Measurements from ENCODE around the gene SPATA18. TPM values are rescaled to one million over a fixed set of nuclear protein-coding genes. Genes with fewer than 3 reads are reported as not detected.
A peak's percentile ranks its signal among the peaks of the same experiment; 100 is the strongest.

SPATA18 gene
- total RNA-seq, 6 experiments from 2014 or later, result 6.9 to 12.9 (median 12.0) TPM

DNA sequence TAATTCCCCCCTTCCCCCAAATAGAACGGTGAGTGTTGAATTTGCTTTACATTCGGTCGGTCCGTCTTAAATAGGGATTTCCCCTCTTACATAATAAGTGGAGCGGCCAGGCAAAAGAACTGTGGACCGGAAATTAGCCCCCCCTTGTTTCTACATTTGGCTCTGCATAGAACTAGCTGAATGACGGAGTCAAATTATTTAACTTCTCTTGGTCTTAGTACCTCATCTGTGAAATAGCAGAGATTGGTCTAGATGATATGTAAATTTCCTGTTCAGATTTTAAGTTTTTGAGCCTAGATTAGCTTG, 1.3 kb downstream of the SPATA18 start:
- no peaks in the 10 kb centered on the region for H3K36me3 Mint-ChIP-seq (ENCODE audit: low read depth)
- no peaks in the 10 kb centered on the region for H3K9me3 Mint-ChIP-seq
- no peak overlapping the region; the same call in 1 of the 2 replicates for H3K27ac Mint-ChIP-seq
- peaks cover 10% of the 10 kb centered on the region for H3K27me3 Mint-ChIP-seq (ENCODE audit: insufficient read depth)
- H3K4me3 Mint-ChIP-seq, result peak overlapping the region; percentile 88
- H3K4me1 Mint-ChIP-seq (ENCODE audit: low read depth), result peaks cover 8% of the 10 kb centered on the region; the same call in 1 of the 2 replicates
- TF ChIP-seq, protein P1, sequence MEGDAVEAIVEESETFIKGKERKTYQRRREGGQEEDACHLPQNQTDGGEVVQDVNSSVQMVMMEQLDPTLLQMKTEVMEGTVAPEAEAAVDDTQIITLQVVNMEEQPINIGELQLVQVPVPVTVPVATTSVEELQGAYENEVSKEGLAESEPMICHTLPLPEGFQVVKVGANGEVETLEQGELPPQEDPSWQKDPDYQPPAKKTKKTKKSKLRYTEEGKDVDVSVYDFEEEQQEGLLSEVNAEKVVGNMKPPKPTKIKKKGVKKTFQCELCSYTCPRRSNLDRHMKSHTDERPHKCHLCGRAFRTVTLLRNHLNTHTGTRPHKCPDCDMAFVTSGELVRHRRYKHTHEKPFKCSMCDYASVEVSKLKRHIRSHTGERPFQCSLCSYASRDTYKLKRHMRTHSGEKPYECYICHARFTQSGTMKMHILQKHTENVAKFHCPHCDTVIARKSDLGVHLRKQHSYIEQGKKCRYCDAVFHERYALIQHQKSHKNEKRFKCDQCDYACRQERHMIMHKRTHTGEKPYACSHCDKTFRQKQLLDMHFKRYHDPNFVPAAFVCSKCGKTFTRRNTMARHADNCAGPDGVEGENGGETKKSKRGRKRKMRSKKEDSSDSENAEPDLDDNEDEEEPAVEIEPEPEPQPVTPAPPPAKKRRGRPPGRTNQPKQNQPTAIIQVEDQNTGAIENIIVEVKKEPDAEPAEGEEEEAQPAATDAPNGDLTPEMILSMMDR (IDR thresholded peaks at IDR 0.05), result no peak
- no peak for DNase-seq

DNA sequence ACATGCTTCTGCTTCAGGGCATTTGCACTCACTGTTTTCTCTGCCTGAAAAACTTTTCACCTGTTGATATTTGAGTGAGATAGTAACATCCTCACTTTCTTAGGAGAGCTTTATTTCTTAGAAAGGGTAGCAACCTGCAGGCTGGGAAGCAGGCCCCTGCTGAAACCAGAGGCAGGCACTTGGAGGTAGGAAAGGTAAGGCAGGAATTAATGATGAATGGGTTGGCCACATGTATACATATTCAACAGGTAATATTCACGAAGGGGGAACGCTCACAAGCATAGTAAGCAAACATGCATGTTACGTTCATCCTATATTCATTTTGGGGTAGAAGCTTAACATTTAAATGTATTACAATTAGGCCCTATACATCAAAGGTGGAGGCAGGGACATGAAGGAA, 3.1 kb downstream of the SPATA18 start:
- Mint-ChIP-seq H3K9me3 (no peaks in the 10 kb centered on the region), H3K36me3 (ENCODE audit: low read depth) (no peaks in the 10 kb centered on the region), H3K4me3 (no peak overlapping the region), H3K4me1 (ENCODE audit: low read depth) (peaks cover 12% of the 10 kb centered on the region), H3K27me3 (ENCODE audit: insufficient read depth) (peaks cover 10% of the 10 kb centered on the region), H3K27ac (no peak overlapping the region)
- no peak for DNase-seq
- TF ChIP-seq, protein P1 (IDR thresholded peaks at IDR 0.05), result no peak

DNA sequence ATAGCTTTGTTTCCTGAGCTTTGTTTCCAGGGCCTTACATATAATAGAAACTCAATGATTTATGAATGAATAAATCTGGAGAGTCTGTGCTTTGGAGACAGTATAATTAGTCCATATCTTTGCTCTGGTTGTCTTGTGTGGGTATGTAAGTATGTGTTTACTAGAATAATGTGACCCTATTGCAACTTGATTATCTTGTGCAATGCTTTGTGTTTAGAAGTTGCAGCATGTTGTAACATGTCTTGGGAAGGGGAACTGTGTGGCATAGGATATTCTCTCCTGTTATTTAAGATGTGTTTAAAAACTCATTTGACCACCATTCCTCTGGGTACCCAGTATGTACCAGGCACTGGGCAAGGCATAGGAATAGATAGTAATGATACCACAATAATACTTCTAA, 6.1 kb downstream of the SPATA18 start:
- DNase-seq, result no peak
- H3K27me3 Mint-ChIP-seq (ENCODE audit: insufficient read depth), result peaks cover 7% of the 10 kb centered on the region

DNA sequence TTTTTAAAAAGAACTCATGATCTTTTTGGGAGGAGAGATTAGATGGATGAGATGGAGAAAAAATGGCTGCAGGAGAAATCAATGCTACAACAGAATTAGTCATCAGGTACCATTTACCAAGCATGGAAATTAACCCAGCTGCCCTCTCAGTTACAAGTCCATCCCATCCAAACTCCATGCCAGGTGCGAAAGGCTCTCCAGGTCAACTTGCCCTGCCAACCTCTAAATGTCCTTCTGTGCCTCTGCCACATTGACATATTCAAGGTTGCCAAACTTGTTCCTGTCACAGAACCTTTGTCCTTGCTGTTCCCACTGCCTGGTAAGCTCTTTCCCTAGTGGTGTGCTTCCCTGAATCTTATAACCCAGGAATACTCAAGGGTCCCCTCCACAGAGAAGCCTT, 7.2 kb downstream of the SPATA18 start:
- TF ChIP-seq, protein P1 (IDR thresholded peaks at IDR 0.05), result no peak
- no peaks in the 10 kb centered on the region for H3K36me3 Mint-ChIP-seq (ENCODE audit: low read depth)

More for the DNA sequence above, 6.1 kb downstream of the SPATA18 start:
- peaks cover 12% of the 10 kb centered on the region for H3K4me1 Mint-ChIP-seq (ENCODE audit: low read depth)
- H3K27ac Mint-ChIP-seq, result no peak overlapping the region
- TF ChIP-seq, protein P1 (IDR thresholded peaks at IDR 0.05), result no peak
- H3K4me3 Mint-ChIP-seq, result no peak overlapping the region
- no peaks in the 10 kb centered on the region for H3K9me3 Mint-ChIP-seq
- H3K36me3 Mint-ChIP-seq (ENCODE audit: low read depth), result no peaks in the 10 kb centered on the region

DNA sequence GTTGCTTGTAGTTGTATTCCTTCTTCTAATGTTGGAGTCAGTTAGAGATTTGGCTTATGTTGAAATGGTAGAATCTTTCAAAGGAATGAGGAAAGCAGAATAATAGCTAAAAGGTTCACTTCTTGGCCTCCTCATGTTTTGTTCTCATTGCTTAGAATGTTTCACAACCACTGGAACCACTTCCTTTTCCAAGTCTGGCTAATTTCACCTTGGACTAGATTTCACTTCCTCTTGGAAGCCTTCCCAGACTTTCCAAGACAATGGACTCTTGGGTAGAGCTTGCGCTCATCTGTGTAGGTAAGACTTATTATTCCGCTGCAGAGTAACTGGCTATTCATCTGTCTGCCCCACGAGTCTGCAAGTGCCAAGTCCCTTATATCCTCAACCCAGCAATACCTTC, 8.3 kb downstream of the SPATA18 start:
- H3K27ac Mint-ChIP-seq, result no peak overlapping the region
- H3K27me3 Mint-ChIP-seq (ENCODE audit: insufficient read depth), result peaks cover 2% of the 10 kb centered on the region
- no peaks in the 10 kb centered on the region for H3K36me3 Mint-ChIP-seq (ENCODE audit: low read depth)
- no peaks in the 10 kb centered on the region for H3K9me3 Mint-ChIP-seq
- DNase-seq, result no peak
- TF ChIP-seq, protein P1 (IDR thresholded peaks at IDR 0.05), result no peak
- no peak overlapping the region for H3K4me3 Mint-ChIP-seq
- H3K4me1 Mint-ChIP-seq (ENCODE audit: low read depth), result peaks cover 6% of the 10 kb centered on the region

More for the DNA sequence above, 7.2 kb downstream of the SPATA18 start:
- DNase-seq, result no peak
- peaks cover 6% of the 10 kb centered on the region for H3K4me1 Mint-ChIP-seq (ENCODE audit: low read depth)
- H3K4me3 Mint-ChIP-seq, result no peak overlapping the region
- H3K27me3 Mint-ChIP-seq (ENCODE audit: insufficient read depth), result peaks cover 4% of the 10 kb centered on the region
- H3K9me3 Mint-ChIP-seq, result no peaks in the 10 kb centered on the region
- no peak overlapping the region for H3K27ac Mint-ChIP-seq

DNA sequence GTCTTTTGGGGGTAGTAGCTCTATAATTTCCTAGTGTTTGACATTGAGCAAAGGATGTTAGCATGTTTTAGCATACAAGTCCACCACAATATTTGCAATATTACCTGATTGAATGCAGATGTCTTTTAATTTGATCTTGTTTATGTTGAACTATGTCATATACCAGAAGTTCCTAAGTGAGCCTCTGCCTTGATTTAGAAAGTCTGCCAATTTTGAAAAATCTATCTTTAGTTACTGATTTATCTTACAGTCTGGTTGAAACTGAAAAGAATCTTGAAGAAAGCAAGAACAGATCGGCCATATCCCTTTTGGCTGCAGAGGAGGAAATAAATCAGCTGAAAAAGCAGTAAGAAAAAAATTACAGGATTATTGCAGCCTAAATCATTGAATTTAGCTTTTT, 18.5 kb downstream of the SPATA18 start:
- TF ChIP-seq, protein P1 (IDR thresholded peaks at IDR 0.05), result no peak
- no peak for DNase-seq
- Mint-ChIP-seq H3K9me3 (no peaks in the 10 kb centered on the region), H3K4me1 (ENCODE audit: low read depth) (no peaks in the 10 kb centered on the region), H3K4me3 (no peak overlapping the region), H3K27ac (no peak overlapping the region), H3K27me3 (ENCODE audit: insufficient read depth) (peaks cover 4% of the 10 kb centered on the region), H3K36me3 (ENCODE audit: low read depth) (no peaks in the 10 kb centered on the region)

Measured in HFFc6 (cell line).